ENCODE data around the gene MORC2. TPM values are rescaled to one million over a fixed set of nuclear protein-coding genes. Genes with fewer than 3 reads are reported as not detected.

MORC2 gene
- total and polyA plus RNA-seq, 4 donors = 11.9 to 24.7 (median 20.7) TPM

DNA sequence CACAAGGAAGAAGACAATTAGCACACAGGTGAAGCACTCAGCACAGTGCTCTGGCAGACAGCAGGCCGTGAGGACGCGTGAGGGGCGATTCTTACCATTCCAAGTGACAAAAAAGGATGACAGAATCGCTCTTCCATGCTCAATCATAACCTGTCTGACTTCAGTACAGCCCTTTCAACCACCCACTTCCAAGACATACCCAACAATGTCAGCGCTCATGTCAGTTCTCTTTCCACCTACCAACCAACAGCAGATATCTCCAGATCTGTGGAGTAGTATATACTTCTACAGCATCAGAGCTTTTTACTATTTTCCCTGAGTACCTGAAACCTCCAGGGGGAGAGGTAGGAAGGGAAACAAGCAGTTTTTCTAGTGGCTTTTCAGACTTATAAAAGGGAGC is 40.2 kb downstream of the MORC2 start:
- Histone ChIP-seq H3K9me3 (ENCODE audit: control insufficient read depth in 4 of 4, insufficient read depth in 3 of 4, low read length in 3 of 4) (no peaks in the 10 kb centered on the region), H3K27me3 (ENCODE audit: control insufficient read depth in 3 of 3, insufficient read depth in 3 of 3, low read length in 2 of 3) (no peaks in the 10 kb centered on the region), H3K36me3 (ENCODE audit: control insufficient read depth in 4 of 4, insufficient read depth in 4 of 4, low read length in 4 of 4) (peaks cover 40 to 64% (median 48%) of the 10 kb centered on the region in 4 donors), H3K4me3 (no peak overlapping the region), H3K27ac (ENCODE audit: low read depth in 1 of 2, low read length in 1 of 2) (no peak overlapping the region), H3K9ac (ENCODE audit: insufficient read depth in 1 of 2, low read length in 2 of 2) (no peak overlapping the region), H3K4me1 (ENCODE audit: control insufficient read depth in 5 of 5, insufficient read depth in 5 of 5, low read length in 5 of 5) (no peaks in the 10 kb centered on the region)
- WGBS, 2 donors = 97 to 98% methylated on average over 6 of the region's 6 CpGs
- TF ChIP-seq, protein P1, sequence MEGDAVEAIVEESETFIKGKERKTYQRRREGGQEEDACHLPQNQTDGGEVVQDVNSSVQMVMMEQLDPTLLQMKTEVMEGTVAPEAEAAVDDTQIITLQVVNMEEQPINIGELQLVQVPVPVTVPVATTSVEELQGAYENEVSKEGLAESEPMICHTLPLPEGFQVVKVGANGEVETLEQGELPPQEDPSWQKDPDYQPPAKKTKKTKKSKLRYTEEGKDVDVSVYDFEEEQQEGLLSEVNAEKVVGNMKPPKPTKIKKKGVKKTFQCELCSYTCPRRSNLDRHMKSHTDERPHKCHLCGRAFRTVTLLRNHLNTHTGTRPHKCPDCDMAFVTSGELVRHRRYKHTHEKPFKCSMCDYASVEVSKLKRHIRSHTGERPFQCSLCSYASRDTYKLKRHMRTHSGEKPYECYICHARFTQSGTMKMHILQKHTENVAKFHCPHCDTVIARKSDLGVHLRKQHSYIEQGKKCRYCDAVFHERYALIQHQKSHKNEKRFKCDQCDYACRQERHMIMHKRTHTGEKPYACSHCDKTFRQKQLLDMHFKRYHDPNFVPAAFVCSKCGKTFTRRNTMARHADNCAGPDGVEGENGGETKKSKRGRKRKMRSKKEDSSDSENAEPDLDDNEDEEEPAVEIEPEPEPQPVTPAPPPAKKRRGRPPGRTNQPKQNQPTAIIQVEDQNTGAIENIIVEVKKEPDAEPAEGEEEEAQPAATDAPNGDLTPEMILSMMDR (IDR thresholded peaks at IDR 0.05; ENCODE audit: control extremely low read depth, extremely low read depth) = no peak
- ATAC-seq (ENCODE audit: insufficient read depth, low FRiP score) (no peak), DNase-seq (no peak)

DNA sequence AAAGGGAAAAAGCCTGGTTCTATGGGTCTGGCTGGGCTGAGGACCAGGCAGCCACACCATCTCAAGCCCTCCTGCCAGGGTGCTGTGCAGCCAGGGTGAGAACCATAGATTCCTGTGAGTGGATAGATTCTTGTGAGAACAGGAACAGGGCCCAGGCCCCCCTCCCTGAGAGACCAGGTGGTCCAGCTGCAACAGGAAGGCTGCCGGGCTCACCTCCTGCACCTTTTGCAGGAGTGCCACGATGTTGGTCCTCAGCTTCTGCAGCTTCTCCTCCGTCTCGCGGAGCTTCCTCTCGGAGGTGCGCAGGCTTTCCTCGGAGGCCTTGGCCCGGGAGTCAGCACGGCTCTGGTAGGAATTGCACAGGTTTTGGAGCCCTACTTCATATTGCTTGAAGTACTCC is 40.8 kb downstream of the MORC2 start:
- DNase-seq (no peak), ATAC-seq (ENCODE audit: insufficient read depth, low FRiP score) (no peak)
- Histone ChIP-seq H3K4me1 (ENCODE audit: control insufficient read depth in 5 of 5, insufficient read depth in 5 of 5, low read length in 5 of 5) (no peaks in the 10 kb centered on the region), H3K27me3 (ENCODE audit: control insufficient read depth in 3 of 3, insufficient read depth in 3 of 3, low read length in 2 of 3) (no peaks in the 10 kb centered on the region), H3K9me3 (ENCODE audit: control insufficient read depth in 4 of 4, insufficient read depth in 3 of 4, low read length in 3 of 4) (no peaks in the 10 kb centered on the region), H3K36me3 (ENCODE audit: control insufficient read depth in 4 of 4, insufficient read depth in 4 of 4, low read length in 4 of 4) (peaks cover 34 to 58% (median 43%) of the 10 kb centered on the region in 4 donors), H3K4me3 (no peak overlapping the region), H3K27ac (ENCODE audit: low read depth in 1 of 2, low read length in 1 of 2) (no peak overlapping the region), H3K9ac (ENCODE audit: insufficient read depth in 1 of 2, low read length in 2 of 2) (no peak overlapping the region)
- WGBS, 2 donors = 93 to 96% methylated on average over 10 of the region's 10 CpGs
- TF ChIP-seq, protein P1 (IDR thresholded peaks at IDR 0.05; ENCODE audit: control extremely low read depth, extremely low read depth) = no peak

DNA sequence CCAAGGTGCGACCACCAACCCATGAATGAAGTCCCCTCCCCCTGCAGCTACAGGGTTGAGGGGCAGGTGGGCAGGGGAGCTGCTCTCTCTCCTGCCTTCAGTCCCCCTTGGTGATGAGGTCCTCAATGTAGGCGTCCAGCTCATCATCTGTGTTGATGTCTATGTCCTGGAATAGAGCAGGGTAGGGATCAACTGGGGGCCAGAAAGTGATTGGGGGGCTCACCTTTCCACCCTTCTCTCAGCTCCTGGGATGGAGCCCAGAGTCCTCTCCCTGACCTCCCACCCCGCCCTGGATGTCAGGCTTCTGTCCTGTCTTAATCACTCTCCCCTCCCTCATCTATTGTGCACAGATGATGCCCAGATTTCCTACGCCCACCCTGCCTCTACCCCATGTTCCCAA is 41.9 kb downstream of the MORC2 start:
- 90 to 93% methylated on average over 4 of the region's 4 CpGs for WGBS, 2 donors
- Histone ChIP-seq H3K27me3 (ENCODE audit: control insufficient read depth in 3 of 3, insufficient read depth in 3 of 3, low read length in 2 of 3) (no peaks in the 10 kb centered on the region), H3K36me3 (ENCODE audit: control insufficient read depth in 4 of 4, insufficient read depth in 4 of 4, low read length in 4 of 4) (peaks cover 24 to 47% (median 32%) of the 10 kb centered on the region in 4 donors), H3K4me3 (no peak overlapping the region), H3K9ac (ENCODE audit: insufficient read depth in 1 of 2, low read length in 2 of 2) (no peak overlapping the region), H3K4me1 (ENCODE audit: control insufficient read depth in 5 of 5, insufficient read depth in 5 of 5, low read length in 5 of 5) (peaks cover 0 to 5% (median 0%) of the 10 kb centered on the region in 5 donors), H3K27ac (ENCODE audit: low read depth in 1 of 2, low read length in 1 of 2) (no peak overlapping the region), H3K9me3 (ENCODE audit: control insufficient read depth in 4 of 4, insufficient read depth in 3 of 4, low read length in 3 of 4) (no peaks in the 10 kb centered on the region)
- no peak for DNase-seq
- ATAC-seq (ENCODE audit: insufficient read depth, low FRiP score) = no peak
- TF ChIP-seq, protein P1 (IDR thresholded peaks at IDR 0.05; ENCODE audit: control extremely low read depth, extremely low read depth) = no peak

DNA sequence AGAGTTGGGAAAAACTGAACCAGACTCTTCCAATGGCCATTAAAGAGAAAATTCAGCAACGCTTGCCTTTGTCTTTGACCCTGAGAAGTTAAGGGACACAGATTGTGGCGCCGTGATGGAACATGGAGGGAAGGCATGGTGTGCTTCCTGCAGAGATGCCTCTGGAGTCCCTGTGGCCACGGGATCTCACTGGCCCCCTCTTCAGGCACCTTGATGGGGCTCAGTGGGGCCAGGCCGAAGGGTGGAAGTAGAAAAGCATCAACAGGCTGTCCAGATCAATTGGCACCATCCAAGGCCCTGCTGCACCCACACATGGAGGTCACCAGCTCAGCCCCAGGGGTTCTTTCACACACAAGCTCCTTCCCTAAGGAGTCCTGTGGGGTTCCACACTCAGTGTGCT is 42.9 kb downstream of the MORC2 start:
- Histone ChIP-seq H3K36me3 (ENCODE audit: control insufficient read depth in 4 of 4, insufficient read depth in 4 of 4, low read length in 4 of 4) (peaks cover 20 to 37% (median 24%) of the 10 kb centered on the region in 4 donors), H3K4me1 (ENCODE audit: control insufficient read depth in 5 of 5, insufficient read depth in 5 of 5, low read length in 5 of 5) (peaks cover 0 to 13% (median 3%) of the 10 kb centered on the region in 5 donors), H3K27ac (ENCODE audit: low read depth in 1 of 2, low read length in 1 of 2) (no peak overlapping the region), H3K27me3 (ENCODE audit: control insufficient read depth in 3 of 3, insufficient read depth in 3 of 3, low read length in 2 of 3) (no peaks in the 10 kb centered on the region), H3K4me3 (no peak overlapping the region), H3K9me3 (ENCODE audit: control insufficient read depth in 4 of 4, insufficient read depth in 3 of 4, low read length in 3 of 4) (no peaks in the 10 kb centered on the region), H3K9ac (ENCODE audit: insufficient read depth in 1 of 2, low read length in 2 of 2) (no peak overlapping the region)
- ATAC-seq (ENCODE audit: insufficient read depth, low FRiP score) (no peak), DNase-seq (no peak)
- WGBS, 2 donors = 94 to 95% methylated on average over 5 of the region's 5 CpGs
- TF ChIP-seq, protein P1 (IDR thresholded peaks at IDR 0.05; ENCODE audit: control extremely low read depth, extremely low read depth) = no peak

Measured in lung (tissue), 12 donors.